Head of caudate nucleus (tissue), 42 donors: ENCODE results near the gene MDFIC2.
"Not testable (repeated sequence)": the region's sequence is repeated elsewhere in the genome, so short reads cannot be mapped to it uniquely, and the experiment has no call there.

Experiments
- DNase-seq, 42 donors: peaks; one replicate each; pipeline versions ENCODE4 v3.0.0 to v3.0.0-alpha.2; 2020 to 2021; ENCODE audit warnings: mixed read lengths in 7 of 42
- intact Hi-C: fragments of 100-400 bp; cut with DNase I; formaldehyde crosslinking; loops from one replicate; pipeline ENCODE4 v1.15.0; 2022

MDFIC2 gene

GRCh38 chr3:70264122-70264780 lies 48.2 kb downstream of the MDFIC2 start:
- intact Hi-C loops, result no loop called here

GRCh38 chr3:70261283-70261682 lies 51.2 kb downstream of the MDFIC2 start:
- intact Hi-C loops, result no loop called here
- DNase-seq, result no peak

More at GRCh38 chr3:70264122-70264780, 48.2 kb downstream of the MDFIC2 start:
- DNase-seq, result no peak

GRCh38 chr3:70256566-70256965 lies 55.9 kb downstream of the MDFIC2 start:
- DNase-seq, result no peak
- intact Hi-C loops, result no loop called here

GRCh38 chr3:70250492-70250891 lies 61.9 kb downstream of the MDFIC2 start:
- intact Hi-C loops, result no loop called here
- DNase-seq, result no peak

GRCh38 chr3:70249509-70250160 lies 62.8 kb downstream of the MDFIC2 start:
- intact Hi-C loops, result no loop called here
- DNase-seq, result no peak

- intact Hi-C loops, result no loop called here
These were observed 63.6 kb downstream of the MDFIC2 start for GRCh38 chr3:70248856-70249255.

GRCh38 chr3:70247955-70248354 lies 64.5 kb downstream of the MDFIC2 start:
- no peak for DNase-seq
- intact Hi-C loops, result no loop called here

More at GRCh38 chr3:70248856-70249255, 63.6 kb downstream of the MDFIC2 start:
- DNase-seq, result no peak

- DNase-seq, result peak in 3 of 42 donors; percentile 20 to 47 (median 37)
- intact Hi-C loops, result no loop called here
These were observed 66.5 kb downstream of the MDFIC2 start for GRCh38 chr3:70245746-70246525.

GRCh38 chr3:70244422-70244821 lies 68.0 kb downstream of the MDFIC2 start:
- DNase-seq, result no peak
- intact Hi-C loops, result no loop called here

- DNase-seq, result no peak
- intact Hi-C loops, result no loop called here
These were observed 70.0 kb downstream of the MDFIC2 start for GRCh38 chr3:70242297-70242882.

- DNase-seq, result no peak
- intact Hi-C loops, result no loop called here
These were observed 78.6 kb downstream of the MDFIC2 start for GRCh38 chr3:70233812-70234211.

GRCh38 chr3:70233112-70233511 lies 79.3 kb downstream of the MDFIC2 start:
- peak in 9 of 42 donors; percentile 5 to 54 (median 23) for DNase-seq
- intact Hi-C loops, result no loop called here

GRCh38 chr3:70231266-70231701 lies 81.2 kb downstream of the MDFIC2 start:
- intact Hi-C loops, result no loop called here
- peak in 10 of 42 donors; percentile 2 to 38 (median 12) for DNase-seq

- intact Hi-C loops, result no loop called here
- DNase-seq, result no peak
These were observed 85.0 kb downstream of the MDFIC2 start for GRCh38 chr3:70227437-70227836.

GRCh38 chr3:70225146-70225545 lies 87.3 kb downstream of the MDFIC2 start:
- peak in 11 of 42 donors; percentile 10 to 54 (median 28) for DNase-seq
- intact Hi-C loops, result no loop called here

- intact Hi-C loops, result no loop called here
- no peak for DNase-seq
These were observed 88.1 kb downstream of the MDFIC2 start for GRCh38 chr3:70224337-70224736.

- intact Hi-C loops, result no loop called here
- no peak for DNase-seq
These were observed 94.0 kb downstream of the MDFIC2 start for GRCh38 chr3:70218471-70218870.

- DNase-seq, intact Hi-C loops: not testable (repeated sequence)
These were observed 101.2 kb downstream of the MDFIC2 start for GRCh38 chr3:70211274-70211673.

GRCh38 chr3:70201975-70202374 lies 110.5 kb downstream of the MDFIC2 start:
- intact Hi-C loops, result no loop called here
- DNase-seq, result no peak
